ENCODE data around the gene DOHH. TPM values are rescaled to one million over a fixed set of nuclear protein-coding genes. Genes with fewer than 3 reads are reported as not detected.

DOHH gene
- total and polyA plus RNA-seq, 9 of the 15 experiments (the other 6 are each of a cell fraction or from before 2014, with no cell fraction given), result 0.14 to 47.2 (median 5.1) TPM

DNA sequence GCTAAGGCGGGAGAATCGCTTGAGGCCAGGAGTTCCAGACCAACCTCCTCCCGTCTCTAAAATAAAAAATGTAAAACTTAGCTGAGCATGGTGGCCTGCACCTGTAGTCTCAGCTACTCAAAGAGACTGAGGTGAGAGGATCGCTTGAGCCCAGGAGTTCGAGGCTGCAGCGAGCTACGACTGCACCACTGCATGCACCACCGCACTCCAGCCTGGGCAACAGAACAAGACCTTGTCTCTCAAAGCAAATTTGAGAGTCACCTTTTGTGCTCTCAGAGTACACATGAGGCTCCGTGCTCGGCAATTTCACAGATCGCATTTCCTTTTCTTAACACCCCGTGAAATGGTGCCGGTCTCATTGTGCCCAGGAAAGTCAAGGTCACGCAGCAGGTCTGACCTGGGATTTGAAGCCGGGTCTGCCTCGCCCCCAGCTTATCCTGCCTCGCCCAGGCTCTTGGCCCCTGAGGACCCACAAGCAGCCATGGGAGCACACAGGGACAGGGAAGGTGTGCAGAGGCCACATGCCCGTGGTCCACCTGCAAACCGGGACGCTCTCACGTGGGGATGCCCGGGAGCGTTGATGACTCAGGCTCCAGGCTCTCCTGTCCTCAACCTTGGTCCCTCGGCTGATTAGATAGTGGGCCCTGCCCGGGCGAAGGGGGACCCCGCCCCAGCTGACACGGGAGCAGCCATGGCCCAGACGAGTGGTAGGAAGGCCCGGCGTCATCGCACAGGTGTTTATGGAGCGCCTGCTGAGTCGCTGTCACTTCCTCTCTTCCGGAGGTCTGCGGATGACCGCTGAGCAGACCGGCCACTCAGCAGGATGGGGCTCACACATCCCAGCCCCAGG lies 19.0 kb downstream of the DOHH start (continued):
- TF ChIP-seq, protein P1, sequence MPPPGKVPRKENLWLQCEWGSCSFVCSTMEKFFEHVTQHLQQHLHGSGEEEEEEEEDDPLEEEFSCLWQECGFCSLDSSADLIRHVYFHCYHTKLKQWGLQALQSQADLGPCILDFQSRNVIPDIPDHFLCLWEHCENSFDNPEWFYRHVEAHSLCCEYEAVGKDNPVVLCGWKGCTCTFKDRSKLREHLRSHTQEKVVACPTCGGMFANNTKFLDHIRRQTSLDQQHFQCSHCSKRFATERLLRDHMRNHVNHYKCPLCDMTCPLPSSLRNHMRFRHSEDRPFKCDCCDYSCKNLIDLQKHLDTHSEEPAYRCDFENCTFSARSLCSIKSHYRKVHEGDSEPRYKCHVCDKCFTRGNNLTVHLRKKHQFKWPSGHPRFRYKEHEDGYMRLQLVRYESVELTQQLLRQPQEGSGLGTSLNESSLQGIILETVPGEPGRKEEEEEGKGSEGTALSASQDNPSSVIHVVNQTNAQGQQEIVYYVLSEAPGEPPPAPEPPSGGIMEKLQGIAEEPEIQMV (tag; conservative IDR thresholded peaks at IDR 0.05; ENCODE audit: low read depth), result no peak
- TF ChIP-seq MED1 (CRISPR knock-in tag; IDR thresholded peaks at IDR 0.05; ENCODE audit: borderline replicate concordance), result no peak
- no peak for TF ChIP-seq SMAD3 (CRISPR knock-in tag; conservative IDR thresholded peaks at IDR 0.05)
- TF ChIP-seq GATA2 (CRISPR knock-in tag; IDR thresholded peaks at IDR 0.05), result no peak
- TF ChIP-seq, protein P2, sequence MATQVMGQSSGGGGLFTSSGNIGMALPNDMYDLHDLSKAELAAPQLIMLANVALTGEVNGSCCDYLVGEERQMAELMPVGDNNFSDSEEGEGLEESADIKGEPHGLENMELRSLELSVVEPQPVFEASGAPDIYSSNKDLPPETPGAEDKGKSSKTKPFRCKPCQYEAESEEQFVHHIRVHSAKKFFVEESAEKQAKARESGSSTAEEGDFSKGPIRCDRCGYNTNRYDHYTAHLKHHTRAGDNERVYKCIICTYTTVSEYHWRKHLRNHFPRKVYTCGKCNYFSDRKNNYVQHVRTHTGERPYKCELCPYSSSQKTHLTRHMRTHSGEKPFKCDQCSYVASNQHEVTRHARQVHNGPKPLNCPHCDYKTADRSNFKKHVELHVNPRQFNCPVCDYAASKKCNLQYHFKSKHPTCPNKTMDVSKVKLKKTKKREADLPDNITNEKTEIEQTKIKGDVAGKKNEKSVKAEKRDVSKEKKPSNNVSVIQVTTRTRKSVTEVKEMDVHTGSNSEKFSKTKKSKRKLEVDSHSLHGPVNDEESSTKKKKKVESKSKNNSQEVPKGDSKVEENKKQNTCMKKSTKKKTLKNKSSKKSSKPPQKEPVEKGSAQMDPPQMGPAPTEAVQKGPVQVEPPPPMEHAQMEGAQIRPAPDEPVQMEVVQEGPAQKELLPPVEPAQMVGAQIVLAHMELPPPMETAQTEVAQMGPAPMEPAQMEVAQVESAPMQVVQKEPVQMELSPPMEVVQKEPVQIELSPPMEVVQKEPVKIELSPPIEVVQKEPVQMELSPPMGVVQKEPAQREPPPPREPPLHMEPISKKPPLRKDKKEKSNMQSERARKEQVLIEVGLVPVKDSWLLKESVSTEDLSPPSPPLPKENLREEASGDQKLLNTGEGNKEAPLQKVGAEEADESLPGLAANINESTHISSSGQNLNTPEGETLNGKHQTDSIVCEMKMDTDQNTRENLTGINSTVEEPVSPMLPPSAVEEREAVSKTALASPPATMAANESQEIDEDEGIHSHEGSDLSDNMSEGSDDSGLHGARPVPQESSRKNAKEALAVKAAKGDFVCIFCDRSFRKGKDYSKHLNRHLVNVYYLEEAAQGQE (IDR thresholded peaks at IDR 0.05; ENCODE audit: borderline replicate concordance), result no peak
- TF ChIP-seq, protein P2 (CRISPR knock-in tag; IDR thresholded peaks at IDR 0.05; ENCODE audit: low read depth), result no peak
- TF ChIP-seq, protein P3, sequence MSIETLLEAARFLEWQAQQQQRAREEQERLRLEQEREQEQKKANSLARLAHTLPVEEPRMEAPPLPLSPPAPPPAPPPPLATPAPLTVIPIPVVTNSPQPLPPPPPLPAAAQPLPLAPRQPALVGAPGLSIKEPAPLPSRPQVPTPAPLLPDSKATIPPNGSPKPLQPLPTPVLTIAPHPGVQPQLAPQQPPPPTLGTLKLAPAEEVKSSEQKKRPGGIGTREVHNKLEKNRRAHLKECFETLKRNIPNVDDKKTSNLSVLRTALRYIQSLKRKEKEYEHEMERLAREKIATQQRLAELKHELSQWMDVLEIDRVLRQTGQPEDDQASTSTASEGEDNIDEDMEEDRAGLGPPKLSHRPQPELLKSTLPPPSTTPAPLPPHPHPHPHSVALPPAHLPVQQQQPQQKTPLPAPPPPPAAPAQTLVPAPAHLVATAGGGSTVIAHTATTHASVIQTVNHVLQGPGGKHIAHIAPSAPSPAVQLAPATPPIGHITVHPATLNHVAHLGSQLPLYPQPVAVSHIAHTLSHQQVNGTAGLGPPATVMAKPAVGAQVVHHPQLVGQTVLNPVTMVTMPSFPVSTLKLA (conservative IDR thresholded peaks at IDR 0.05), result no peak
- TF ChIP-seq CCNT2 (IDR thresholded peaks at IDR 0.05; ENCODE audit: borderline replicate concordance, extremely low read depth, insufficient read length, low read depth, low read length), result no peak
- no peak for TF ChIP-seq HLTF (IDR thresholded peaks at IDR 0.05)
- TF ChIP-seq, protein P4, sequence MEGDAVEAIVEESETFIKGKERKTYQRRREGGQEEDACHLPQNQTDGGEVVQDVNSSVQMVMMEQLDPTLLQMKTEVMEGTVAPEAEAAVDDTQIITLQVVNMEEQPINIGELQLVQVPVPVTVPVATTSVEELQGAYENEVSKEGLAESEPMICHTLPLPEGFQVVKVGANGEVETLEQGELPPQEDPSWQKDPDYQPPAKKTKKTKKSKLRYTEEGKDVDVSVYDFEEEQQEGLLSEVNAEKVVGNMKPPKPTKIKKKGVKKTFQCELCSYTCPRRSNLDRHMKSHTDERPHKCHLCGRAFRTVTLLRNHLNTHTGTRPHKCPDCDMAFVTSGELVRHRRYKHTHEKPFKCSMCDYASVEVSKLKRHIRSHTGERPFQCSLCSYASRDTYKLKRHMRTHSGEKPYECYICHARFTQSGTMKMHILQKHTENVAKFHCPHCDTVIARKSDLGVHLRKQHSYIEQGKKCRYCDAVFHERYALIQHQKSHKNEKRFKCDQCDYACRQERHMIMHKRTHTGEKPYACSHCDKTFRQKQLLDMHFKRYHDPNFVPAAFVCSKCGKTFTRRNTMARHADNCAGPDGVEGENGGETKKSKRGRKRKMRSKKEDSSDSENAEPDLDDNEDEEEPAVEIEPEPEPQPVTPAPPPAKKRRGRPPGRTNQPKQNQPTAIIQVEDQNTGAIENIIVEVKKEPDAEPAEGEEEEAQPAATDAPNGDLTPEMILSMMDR (IDR thresholded peaks at IDR 0.05 in 2 of 3, conservative IDR thresholded peaks at IDR 0.05 in 1 of 3; ENCODE audit: insufficient read depth in 2 of 3, low read depth in 1 of 3, low read length in 3 of 3), result no peak
- TF ChIP-seq, protein P5, sequence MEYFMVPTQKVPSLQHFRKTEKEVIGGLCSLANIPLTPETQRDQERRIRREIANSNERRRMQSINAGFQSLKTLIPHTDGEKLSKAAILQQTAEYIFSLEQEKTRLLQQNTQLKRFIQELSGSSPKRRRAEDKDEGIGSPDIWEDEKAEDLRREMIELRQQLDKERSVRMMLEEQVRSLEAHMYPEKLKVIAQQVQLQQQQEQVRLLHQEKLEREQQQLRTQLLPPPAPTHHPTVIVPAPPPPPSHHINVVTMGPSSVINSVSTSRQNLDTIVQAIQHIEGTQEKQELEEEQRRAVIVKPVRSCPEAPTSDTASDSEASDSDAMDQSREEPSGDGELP (CRISPR knock-in tag; IDR thresholded peaks at IDR 0.05; ENCODE audit: borderline replicate concordance), result peak; percentile 34; the same call in 1 of the 2 replicates
- TF ChIP-seq RFX1 (IDR thresholded peaks at IDR 0.05), result no peak
